HepG2 (cell line): ENCODE results near the gene BCL6. TPM values are rescaled to one million over a fixed set of nuclear protein-coding genes. Genes with fewer than 3 reads are reported as not detected.

Experiments
- IRF1 ChIP-seq: sonication (generic); formaldehyde crosslinking; IDR thresholded peaks from 2 replicates; pipeline ENCODE4 v1.4.0; 2020; ENCODE audit warnings: low read depth, mild to moderate bottlenecking, missing genetic modification reagents
- ISX ChIP-seq: sonication (generic); formaldehyde crosslinking; conservative IDR thresholded peaks from 2 replicates; pipeline ENCODE4 v1.5.0; 2020; ENCODE audit warnings: missing genetic modification reagents
- MBD4 ChIP-seq: IDR thresholded peaks from 2 replicates; pipeline ENCODE4 v1.6.1; 2012; ENCODE audit warnings: low read length, inconsistent platforms, borderline replicate concordance
- MYNN ChIP-seq: sonication (generic); formaldehyde crosslinking; IDR thresholded peaks from 2 replicates; pipeline ENCODE4 v1.4.0; 2020; ENCODE audit warnings: mild to moderate bottlenecking, low read depth, missing genetic modification reagents
- NFE2 ChIP-seq: sonication (generic); formaldehyde crosslinking; IDR thresholded peaks from 2 replicates; pipeline ENCODE4 v1.4.0; 2020; ENCODE audit warnings: missing genetic modification reagents
- NPAS2 ChIP-seq: sonication (generic); formaldehyde crosslinking; IDR thresholded peaks from 2 replicates; pipeline ENCODE4 v1.8.0; 2022; ENCODE audit warnings: mild to moderate bottlenecking, missing genetic modification reagents, borderline replicate concordance
- NR0B2 ChIP-seq: sonication (generic); formaldehyde crosslinking; IDR thresholded peaks from 2 replicates; pipeline ENCODE4 v1.4.0; 2020; ENCODE audit warnings: mild to moderate bottlenecking, missing genetic modification reagents
- NR2F6 ChIP-seq, 2 experiments: IDR thresholded peaks; 2 replicates each; pipeline ENCODE4 v1.6.1; 2016; ENCODE audit warnings: antibody characterized with exemption in 1 of 2, mild to moderate bottlenecking in 1 of 2
- SALL2 ChIP-seq: sonication (generic); formaldehyde crosslinking; IDR thresholded peaks from 2 replicates; pipeline ENCODE4 v1.8.1; 2023; ENCODE audit warnings: mild to moderate bottlenecking, missing genetic modification reagents, inconsistent platforms
- SIN3A ChIP-seq: IDR thresholded peaks from 2 replicates; pipeline ENCODE4 v1.6.1; 2011; ENCODE audit warnings: low read depth, mild to moderate bottlenecking, control low read depth, low read length, borderline replicate concordance
- SMARCE1 ChIP-seq: fragments of 450-650 bp; IDR thresholded peaks from 2 replicates; pipeline ENCODE4 v1.6.1; 2017; ENCODE audit warnings: borderline replicate concordance
- SP2 ChIP-seq: sonication (generic); formaldehyde crosslinking; IDR thresholded peaks from 2 replicates; pipeline ENCODE4 v1.5.1; 2020; ENCODE audit warnings: mild to moderate bottlenecking, missing genetic modification reagents
- TFDP1 ChIP-seq: IDR thresholded peaks from 2 replicates; pipeline ENCODE4 v1.6.1; 2016; ENCODE audit warnings: missing compliant biosample characterization, missing genetic modification reagents, borderline replicate concordance
- ZBTB14 ChIP-seq: sonication (generic); formaldehyde crosslinking; IDR thresholded peaks from 2 replicates; pipeline ENCODE4 v1.4.0; 2020; ENCODE audit warnings: missing genetic modification reagents
- ZNF124 ChIP-seq: sonication (generic); formaldehyde crosslinking; IDR thresholded peaks from 2 replicates; pipeline ENCODE4 v1.4.0; 2020; ENCODE audit warnings: missing genetic modification reagents
- ZNF317 ChIP-seq: sonication (generic); formaldehyde crosslinking; IDR thresholded peaks from 2 replicates; pipeline ENCODE4 v1.5.0; 2020; ENCODE audit warnings: mild to moderate bottlenecking, missing genetic modification reagents
- ZNF724P ChIP-seq: sonication (generic); formaldehyde crosslinking; IDR thresholded peaks from 2 replicates; pipeline ENCODE4 v1.8.0; 2022; ENCODE audit warnings: missing genetic modification reagents, borderline replicate concordance
- ZNF777 ChIP-seq: sonication (generic); formaldehyde crosslinking; IDR thresholded peaks from 2 replicates; pipeline ENCODE4 v1.4.0; 2020; ENCODE audit warnings: missing genetic modification reagents
- ZNF788 ChIP-seq: sonication (generic); formaldehyde crosslinking; IDR thresholded peaks from 2 replicates; pipeline ENCODE4 v1.5.0; 2020; ENCODE audit warnings: mild to moderate bottlenecking, missing genetic modification reagents, borderline replicate concordance
- ZNF841 ChIP-seq: sonication (generic); formaldehyde crosslinking; IDR thresholded peaks from 2 replicates; pipeline ENCODE4 v1.8.1; 2023; ENCODE audit warnings: missing genetic modification reagents, borderline replicate concordance
- polyA plus RNA-seq, 8 experiments: library from polyadenylated mRNA; depleted of rRNA in 3 of 8; stranded (reverse) in 7 of 8; unstranded in 1 of 8; fragments of >200 nt; fragmentation: Illumina TruSeq in 4 of 8; extraction: Trizol in 4 of 8; gene quantifications; 2 replicates each; pipeline versions ENCODE4 v1.2.1 to v1.2.3, GENCODE V29; 2011 to 2016; ENCODE audit warnings: low read depth in 4 of 8, missing spikeins in 1 of 8, mixed read lengths in 1 of 8; ENCODE audit not compliant: insufficient read depth in 1 of 8
- total RNA-seq, 5 experiments: library from RNA; depleted of rRNA; stranded (reverse); fragments of >200 nt; fragmentation: Illumina TruSeq; extraction: Trizol; gene quantifications; 2 replicates each; pipeline ENCODE4 v1.2.3, GENCODE V29; 2016; ENCODE audit warnings: low read depth in 1 of 5
- TF ChIP-seq, protein P1 (sequence below): sonication (generic); formaldehyde crosslinking; IDR thresholded peaks from 2 replicates; pipeline ENCODE4 v1.5.0; 2020; ENCODE audit warnings: mild to moderate bottlenecking, missing genetic modification reagents
- TF ChIP-seq, protein P2 (sequence below): sonication (generic); formaldehyde crosslinking; IDR thresholded peaks from 2 replicates; pipeline ENCODE4 v1.5.1; 2020; ENCODE audit warnings: missing genetic modification reagents, mild to moderate bottlenecking, borderline replicate concordance

The BCL6 gene
- total and polyA plus RNA-seq, 2 of the 13 experiments (the other 11 are each of a cell fraction or from before 2014, with no cell fraction given), result 21.2 to 53.7 TPM

DNA sequence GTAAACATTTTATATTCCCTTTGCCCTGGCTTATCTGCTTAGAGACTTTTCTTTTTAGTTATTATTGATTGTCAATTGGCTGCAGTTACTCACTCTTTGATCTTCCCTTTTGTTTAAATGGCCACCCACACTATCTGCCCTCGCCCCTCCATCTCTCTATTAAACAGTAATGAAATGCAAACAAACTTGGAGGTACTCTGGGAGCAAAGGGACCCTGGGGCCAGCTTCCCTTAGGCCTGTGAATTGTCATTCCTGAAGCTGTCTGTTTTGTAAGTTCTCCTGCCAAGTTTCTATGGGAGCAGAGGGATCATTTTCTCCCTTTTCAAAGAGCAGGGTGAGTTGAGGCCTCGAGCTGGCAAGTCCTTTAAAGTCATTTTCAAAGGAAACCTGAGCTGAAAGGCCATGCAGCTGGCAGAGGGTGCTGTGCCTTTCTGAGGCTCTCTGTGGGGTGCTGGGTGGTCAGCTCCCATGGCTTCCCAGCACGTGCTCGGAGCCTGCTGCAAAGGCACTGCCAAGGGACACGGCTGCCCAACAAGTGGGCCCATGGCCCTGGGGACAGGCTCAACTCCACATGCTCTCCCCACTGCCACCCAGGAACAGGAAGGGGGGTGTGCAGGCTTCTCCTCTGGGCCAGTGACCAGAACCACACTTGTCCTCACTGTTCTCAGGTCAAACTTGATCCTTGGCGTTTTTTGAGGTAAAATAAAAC lies 25.5 kb downstream of the BCL6 start (continued):
- TF ChIP-seq SMARCE1 (no peak), SALL2 (CRISPR knock-in tag) (no peak), ZBTB14 (CRISPR knock-in tag) (0 out of 2 replicates have a peak, but pooled peaks have one; percentile 31), ISX (CRISPR knock-in tag) (no peak), NPAS2 (no peak), ZNF777 (CRISPR knock-in tag) (0 out of 2 replicates have a peak, but pooled peaks have one; percentile 38), ZNF724P (CRISPR knock-in tag) (no peak), NFE2 (CRISPR knock-in tag) (no peak), ZNF841 (CRISPR knock-in tag) (no peak), MYNN (CRISPR knock-in tag) (no peak), IRF1 (no peak), MBD4 (peak; percentile 71; the same call in 1 of the 2 replicates), SIN3A (no peak), SP2 (no peak), NR2F6 (IDR thresholded peaks at IDR 0.05) (peak; percentile 74), NR2F6 (CRISPR knock-in tag; IDR thresholded peaks at IDR 0.05) (no peak), ZNF317 (CRISPR knock-in tag) (no peak), ZNF788 (peak; percentile 16; the same call in 1 of the 2 replicates), NR0B2 (CRISPR knock-in tag) (no peak; the same call in 1 of the 2 replicates), TFDP1 (CRISPR knock-in tag) (no peak), ZNF124 (no peak; the same call in 1 of the 2 replicates)
- TF ChIP-seq, protein P1, sequence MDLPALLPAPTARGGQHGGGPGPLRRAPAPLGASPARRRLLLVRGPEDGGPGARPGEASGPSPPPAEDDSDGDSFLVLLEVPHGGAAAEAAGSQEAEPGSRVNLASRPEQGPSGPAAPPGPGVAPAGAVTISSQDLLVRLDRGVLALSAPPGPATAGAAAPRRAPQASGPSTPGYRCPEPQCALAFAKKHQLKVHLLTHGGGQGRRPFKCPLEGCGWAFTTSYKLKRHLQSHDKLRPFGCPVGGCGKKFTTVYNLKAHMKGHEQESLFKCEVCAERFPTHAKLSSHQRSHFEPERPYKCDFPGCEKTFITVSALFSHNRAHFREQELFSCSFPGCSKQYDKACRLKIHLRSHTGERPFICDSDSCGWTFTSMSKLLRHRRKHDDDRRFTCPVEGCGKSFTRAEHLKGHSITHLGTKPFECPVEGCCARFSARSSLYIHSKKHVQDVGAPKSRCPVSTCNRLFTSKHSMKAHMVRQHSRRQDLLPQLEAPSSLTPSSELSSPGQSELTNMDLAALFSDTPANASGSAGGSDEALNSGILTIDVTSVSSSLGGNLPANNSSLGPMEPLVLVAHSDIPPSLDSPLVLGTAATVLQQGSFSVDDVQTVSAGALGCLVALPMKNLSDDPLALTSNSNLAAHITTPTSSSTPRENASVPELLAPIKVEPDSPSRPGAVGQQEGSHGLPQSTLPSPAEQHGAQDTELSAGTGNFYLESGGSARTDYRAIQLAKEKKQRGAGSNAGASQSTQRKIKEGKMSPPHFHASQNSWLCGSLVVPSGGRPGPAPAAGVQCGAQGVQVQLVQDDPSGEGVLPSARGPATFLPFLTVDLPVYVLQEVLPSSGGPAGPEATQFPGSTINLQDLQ, result no peak
- TF ChIP-seq, protein P2, sequence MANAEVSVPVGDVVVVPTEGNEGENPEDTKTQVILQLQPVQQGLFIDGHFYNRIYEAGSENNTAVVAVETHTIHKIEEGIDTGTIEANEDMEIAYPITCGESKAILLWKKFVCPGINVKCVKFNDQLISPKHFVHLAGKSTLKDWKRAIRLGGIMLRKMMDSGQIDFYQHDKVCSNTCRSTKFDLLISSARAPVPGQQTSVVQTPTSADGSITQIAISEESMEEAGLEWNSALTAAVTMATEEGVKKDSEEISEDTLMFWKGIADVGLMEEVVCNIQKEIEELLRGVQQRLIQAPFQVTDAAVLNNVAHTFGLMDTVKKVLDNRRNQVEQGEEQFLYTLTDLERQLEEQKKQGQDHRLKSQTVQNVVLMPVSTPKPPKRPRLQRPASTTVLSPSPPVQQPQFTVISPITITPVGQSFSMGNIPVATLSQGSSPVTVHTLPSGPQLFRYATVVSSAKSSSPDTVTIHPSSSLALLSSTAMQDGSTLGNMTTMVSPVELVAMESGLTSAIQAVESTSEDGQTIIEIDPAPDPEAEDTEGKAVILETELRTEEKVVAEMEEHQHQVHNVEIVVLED (CRISPR knock-in tag), result peak; percentile 44; the same call in 1 of the 2 replicates
